Stimulated activated CD8-positive, alpha-beta memory T cell treated with anti-CD3 and anti-CD28 coated beads, Interleukin-4, amount 100 ng/mL, for 48 hours (primary cell): ENCODE results near the gene HSBP1L1.
A peak's percentile ranks its signal among the peaks of the same experiment; 100 is the strongest.

Experiments
- DNase-seq: peaks from one replicate; pipeline ENCODE4 v3.0.0-alpha.2; 2020

Gene HSBP1L1

DNA sequence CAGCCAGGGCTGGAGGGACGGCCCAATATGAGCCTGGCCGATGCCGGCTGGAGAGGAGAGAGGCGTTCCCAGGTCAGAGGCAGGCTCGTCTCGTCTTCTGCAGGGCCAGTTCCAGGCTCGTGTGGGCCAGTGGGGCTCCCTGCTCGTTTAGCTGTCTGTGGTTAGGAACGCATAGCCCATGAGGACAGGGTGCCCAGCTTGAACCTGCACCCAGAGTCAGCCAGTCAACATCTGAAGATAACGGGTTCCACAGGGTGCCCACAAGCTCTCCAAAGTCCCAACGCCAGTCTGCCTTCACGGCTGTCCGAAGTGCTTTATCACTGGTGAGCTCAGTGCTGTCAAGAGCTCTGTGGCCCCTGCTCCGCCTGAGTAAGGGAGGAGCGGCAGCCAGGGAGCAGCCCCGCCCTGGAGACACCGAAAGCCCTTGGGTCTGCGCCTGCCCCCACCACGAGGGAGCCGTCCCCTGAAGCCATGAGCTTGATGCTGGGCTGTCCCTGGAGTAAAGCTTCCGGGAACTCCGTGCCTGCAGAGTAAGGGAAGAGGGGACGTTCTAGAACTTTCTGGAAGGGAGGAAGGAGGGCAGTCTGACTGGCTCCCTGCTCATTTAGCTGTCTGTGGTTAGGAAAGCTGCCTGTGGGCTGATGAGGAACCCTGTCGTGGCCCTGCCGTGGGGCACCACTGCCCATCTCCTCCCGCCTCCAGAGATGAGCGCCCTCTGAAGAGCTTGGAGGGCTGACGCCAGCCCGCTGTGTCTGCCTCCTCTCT is 2.7 kb upstream of the HSBP1L1 start:
- DNase-seq: no peak

DNA sequence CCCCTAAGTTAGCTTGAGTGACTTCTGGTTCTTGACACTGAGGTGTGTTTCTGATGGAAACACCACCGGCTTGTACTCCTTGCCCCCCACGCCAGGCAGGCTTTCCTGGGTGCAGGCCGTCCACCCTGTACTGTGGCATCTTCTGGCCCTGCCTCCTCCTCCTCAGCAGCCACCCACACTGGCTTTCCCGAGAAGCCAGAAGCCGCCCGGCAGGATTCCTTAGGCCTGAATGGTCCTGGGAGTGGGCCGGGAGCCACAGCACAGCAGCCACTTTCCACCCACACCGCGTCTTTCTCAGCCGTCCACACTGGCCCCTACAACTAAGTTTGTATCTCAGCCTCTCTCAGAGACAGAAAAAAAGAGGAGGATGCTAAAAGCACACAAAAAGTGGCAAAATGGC is 2.1 kb upstream of the HSBP1L1 start:
- no peak for DNase-seq

DNA sequence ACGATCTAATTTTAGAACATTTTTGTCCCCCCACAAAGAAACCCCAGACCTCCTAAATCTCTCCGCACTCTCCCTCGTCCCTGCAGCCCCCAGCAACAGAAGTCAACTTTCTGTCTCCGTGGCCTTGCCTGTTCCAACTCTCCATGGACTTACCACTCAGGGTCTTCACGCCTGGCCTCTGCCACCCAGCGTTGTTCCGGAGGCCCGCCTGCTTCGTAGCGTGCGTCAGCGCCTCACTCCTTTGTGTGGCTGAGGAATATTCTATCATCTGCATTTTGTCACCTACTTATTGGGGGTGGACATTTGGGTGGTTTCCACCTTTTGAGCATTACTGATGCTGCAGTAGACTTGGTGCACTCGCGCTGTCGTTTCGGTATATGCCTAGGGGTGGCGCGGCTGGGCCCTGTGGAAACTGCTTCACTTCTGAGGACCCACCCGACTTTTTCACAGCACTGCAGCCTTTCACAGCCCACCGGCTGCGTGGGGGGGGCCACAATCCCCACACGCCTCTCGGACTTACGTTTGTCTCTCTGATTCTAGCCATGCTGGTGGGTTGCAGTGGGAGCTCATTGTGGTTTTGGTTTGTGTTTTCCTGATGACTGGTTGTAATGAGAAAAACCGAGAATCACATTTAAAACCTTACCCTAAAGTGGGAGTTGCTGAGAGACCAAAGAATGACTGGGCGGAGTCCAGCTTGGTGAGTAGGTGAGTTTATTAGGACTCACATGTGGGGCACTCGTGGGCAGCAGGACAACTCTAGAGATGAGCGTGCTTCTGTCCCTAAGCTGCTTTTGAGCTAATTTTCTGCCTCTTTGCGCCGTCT is 1.4 kb upstream of the HSBP1L1 start:
- DNase-seq: peak; percentile 78

DNA sequence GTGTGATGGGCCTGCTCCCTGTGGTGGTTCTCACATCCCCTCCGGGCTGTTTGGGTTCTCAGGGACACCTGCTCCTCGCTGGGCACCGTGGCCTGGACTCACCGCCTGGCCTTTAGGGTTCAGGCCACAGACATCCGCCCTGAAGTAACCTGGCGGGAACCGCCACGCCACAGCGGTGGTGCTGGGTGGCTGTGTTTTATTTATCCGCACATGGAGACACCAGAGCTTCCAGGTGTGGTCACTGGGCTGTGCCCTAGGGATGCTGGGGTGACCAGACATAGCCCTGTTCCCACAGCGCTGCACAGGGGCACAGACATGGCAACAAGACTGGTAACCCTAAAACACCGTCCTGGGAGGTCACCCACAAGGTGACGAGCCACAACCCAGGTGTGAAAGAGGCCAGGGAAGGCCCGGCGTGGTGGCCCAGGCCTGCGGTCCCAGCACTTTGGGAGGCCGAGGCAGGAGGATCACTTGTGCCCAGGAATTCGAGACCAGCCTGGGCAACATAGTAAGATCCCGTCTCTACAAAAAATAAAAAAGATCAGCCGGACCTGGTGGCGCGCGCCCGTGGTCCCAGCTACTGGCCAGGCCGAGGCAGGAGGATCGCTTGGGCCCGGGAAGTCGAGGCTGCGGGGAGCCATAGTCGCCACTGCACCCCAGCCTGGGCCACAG is 649 bp upstream of the HSBP1L1 start:
- no peak for DNase-seq

DNA sequence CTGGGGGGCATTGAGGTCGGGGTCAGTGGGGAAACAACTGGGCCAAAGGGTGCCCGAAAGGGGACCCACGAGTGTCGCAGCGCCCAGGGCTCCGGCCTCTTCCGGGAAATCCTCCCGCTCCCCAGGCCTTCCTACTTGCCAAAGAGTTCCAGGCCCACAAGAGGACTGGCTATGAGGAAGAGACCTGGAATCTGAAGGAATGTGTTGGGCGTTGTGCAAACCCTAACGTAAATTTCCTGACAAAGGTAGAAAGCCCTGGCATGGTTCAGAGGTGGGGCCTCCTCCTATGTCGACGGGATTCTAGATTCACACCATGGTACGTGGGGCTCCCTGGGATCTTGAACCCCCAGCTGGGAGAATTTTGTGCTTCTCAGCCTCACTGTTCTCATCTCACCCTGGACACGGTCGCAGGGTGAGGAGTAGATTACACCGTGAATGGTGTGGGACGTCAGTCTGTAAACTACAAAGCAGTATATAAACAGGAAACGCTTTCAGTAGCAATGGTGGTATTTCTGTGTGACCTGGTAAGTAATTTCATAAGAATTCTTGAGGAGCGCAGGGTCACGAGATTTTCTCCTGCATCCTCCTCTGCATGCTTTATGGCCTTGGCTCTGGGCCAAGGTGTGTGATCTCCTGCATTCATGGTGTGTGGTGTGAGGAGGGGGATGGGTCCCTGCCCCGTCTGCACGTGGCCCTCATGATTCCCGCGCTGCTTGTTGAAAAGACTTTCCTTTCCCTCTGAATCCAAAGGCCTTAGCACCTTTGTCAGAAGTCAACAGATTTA is 868 bp downstream of the HSBP1L1 start:
- DNase-seq: no peak

DNA sequence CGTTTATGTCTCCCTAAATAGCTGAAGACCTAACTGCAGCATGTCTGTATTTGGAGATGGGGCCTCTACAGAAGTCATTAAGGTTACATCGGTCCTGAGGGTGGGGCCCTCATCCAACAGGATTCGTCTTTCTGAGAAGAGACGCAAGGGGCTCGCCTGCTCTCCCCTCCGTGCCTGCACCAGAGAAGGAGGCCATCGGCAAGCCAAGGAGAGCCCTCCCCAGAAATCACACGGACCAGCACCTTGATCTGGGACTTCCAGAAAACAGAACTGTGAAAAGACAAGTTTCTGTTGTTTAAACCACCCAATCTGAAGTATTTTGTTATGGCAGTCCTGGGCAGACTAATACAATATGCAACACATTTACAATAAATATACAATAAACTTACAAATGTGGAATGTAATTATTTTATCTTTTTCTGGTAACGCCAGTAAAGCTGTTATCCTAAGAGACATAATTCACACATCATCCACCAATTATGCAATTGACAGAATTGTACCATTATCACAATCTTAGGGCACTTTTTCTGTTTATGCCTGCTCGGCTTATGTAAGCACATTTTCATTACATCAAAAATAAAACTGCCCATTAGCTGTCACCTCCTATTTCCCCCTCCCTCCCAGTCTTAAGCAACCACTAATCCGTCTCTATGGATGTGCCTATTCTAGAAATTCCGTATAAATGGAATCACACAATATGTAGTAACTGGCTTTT is 6.1 kb downstream of the HSBP1L1 start:
- no peak for DNase-seq

DNA sequence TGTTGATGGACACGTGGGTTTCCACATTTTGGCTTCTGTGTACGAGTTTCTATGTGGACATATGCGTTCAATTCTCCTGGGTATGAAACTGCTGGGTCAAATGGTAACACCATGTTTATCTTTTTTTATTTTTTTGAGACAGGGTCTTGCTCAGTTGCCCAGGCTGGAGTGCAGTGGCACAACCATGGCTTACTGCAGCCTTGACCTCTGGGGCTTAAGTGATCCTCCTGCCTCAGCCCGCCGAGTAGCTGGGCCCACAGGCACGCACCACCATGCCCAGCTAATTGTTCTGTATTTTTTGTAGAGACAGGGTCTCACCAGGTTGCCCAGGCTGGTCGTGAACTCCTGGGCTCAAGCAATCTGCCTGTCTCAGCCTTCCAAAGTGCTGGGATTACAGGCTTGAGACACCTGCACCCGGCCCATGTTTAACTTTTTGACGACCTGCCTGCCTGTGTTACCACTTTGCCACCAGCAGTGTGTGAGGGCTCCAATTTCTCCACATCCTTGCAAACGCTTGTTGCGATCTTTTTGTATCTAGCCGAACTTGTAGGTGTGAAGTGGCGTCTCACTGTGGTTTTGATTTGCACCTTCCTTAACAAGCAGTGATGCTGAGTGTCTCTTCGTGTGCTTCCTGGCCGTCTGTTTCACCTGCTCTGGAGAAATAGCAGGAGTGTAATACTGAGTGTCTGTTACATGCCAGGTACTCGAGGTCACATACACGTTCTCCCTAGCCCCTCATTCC is 6.9 kb downstream of the HSBP1L1 start:
- DNase-seq: no peak

DNA sequence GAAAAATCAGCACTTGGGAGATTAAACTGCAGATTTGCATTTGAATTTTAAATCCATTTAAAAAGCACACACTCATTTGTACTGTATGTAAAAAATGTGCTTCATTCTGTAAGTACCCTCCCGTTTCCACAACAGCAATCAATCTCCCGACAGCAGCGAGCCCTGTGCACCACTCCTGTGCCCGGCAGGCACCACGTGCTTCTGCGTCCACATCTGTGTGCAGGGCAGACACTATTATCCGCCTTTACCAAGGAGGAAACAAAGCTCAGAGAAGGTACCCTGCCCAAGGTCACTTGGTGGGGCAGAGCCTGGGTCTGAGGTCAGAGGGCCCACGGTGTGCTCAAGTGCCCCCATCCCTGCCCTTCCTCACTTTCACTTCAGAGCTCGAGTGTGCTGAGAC is 7.5 kb downstream of the HSBP1L1 start:
- DNase-seq: no peak

DNA sequence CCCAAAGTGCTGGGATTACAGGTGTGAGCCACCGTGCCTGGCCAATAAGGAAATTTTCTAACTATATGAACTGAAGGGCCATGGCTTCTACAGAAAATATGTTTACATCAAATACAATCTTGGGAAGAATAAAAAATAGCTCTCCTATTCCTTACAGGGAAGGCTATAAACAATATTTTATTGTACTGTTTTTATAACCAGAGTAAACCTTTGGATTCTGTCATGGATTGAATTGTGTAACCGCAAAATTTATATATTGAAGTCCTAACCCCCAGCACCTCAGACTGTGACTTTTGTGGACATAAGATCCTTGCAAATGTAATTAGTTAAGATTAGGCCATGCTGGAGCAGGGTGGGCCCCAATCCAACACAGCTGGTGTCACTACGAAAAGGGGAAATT is 8.3 kb downstream of the HSBP1L1 start:
- DNase-seq: no peak

DNA sequence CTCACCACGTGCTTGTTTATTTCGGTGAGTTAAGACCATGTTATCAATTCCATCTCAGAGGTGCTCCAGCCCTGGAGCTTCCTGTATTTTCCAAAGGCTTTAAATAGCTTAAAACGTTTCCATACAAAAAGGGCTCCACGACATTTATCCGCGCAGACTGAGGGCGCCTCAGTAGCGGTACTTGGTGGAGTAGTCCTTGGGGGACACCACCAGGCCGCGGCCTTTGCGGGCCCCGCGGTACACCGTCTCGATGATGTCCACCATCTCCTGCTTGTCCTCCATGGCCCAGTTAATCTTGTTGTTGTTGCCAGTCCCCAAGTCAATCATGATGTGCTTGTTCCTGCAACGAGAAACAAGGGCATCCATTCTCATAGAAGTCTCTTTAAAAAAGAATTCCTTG is 9.1 kb downstream of the HSBP1L1 start:
- no peak for DNase-seq

DNA sequence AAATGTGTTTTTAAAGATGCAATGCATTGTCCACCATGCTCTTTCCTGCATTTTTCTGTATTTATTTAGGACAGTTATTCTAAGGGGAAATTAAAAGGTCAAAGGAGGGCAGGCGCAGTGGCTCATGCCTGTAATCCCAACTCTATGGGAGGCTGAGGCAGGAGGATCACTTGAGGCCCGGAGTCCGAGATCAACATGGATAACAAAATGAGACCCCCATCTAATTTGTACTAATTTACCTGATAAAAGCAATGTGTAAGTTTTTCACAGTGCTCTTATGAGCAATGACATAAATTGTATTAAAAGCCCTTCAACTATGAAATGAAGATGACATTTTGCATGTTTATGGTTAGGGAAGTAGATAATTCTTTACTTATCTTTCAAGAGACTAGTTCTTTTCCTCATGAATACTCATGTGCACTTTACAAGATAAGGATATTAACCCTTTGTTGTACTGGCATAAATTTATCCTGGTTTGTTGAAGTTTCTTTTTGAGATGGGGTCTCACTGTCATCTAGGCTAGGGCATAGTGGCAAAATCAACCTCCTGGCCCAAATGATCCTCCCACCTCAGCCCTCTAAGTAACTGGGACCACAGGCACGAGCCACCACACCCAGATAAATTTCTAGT is 9.7 kb downstream of the HSBP1L1 start:
- DNase-seq: no peak

DNA sequence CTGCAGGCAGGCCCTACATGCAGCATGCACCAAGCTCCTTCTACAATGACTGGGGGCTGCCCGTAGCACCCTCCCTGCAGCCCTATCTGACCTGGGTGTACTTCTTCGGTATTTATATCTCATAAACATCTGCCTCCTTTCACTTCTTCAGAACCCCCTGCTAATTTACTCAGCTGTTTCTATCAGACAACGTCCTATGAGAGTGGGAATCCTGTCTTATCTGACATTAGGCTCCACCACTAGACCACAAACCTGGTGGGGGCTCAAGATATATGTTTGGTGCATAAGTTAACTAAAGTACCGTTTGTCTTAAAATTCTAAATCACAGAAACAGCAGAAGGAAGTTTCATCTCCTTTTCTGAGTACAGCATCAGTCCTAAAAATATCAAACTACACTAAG is 10.6 kb downstream of the HSBP1L1 start:
- DNase-seq: no peak

DNA sequence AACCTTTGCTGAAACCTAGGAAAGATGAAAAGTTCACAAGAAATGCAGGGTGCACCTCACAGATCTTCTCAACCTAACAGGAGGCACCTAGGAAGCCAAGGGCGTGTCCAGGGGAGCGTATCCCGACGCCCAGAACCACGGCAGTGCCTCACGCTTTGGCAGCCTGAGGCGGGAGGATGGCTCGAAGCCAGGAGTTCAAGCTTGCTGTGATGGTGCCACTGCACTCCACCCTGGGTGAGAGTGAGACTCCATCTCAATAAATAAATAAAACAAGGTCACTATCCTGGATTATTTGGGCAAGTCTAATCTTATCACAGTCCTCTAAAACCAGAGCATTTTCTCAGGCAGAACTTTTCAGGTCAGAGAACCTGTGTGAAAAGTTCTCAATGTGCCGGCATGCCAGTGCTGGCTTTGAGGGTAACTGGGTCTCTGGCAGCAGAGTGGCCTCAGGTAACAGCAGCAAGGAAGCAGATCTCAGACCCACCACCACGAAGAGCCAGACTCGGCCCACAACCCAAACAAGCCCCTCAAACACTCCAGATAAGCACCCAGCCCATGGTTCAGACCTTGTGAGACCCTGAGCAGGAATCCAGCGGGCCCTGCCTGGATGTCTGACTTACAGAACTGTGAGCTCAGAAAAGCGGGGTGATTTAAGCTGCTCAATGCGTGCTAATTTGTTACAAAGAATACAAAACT is 11.7 kb downstream of the HSBP1L1 start:
- no peak for DNase-seq

DNA sequence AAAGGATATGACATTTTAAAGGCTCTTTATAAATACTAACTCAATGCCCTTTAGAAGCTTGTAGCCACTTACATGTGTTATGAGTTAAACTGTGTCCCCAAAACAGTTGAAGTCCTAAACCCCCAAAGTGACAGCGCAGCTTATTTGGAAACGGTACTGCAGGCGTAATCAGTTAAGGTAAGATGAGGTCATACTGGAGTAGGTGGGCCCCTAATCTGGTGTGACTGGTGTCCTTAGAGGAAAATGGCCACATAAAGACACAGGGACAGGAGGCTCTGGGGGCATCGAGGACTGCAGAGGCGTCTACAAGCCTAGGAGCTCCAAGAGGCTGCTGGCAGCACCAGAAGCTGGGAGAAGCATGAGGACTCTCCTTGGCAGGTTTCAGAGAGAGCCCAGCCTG is 15.4 kb downstream of the HSBP1L1 start:
- DNase-seq: no peak

DNA sequence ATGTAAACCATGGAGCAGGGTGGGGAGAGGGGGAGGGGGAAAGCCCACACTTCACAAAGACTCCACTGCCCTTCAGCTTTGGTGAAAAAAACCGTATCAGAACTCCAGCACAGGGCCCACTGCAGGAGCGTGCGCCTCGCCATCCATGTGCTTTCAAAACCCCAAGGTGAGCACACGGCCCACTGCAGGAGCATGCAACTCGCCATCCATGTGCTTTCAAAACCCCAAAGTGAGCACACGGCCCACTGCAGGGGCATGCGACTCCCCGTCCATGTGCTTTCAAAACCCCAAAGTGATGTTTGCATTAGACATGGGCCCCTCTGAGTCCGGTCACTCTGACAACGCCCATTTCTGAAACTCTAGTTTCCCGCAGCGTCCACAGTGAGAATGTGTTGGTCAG is 16.1 kb downstream of the HSBP1L1 start:
- no peak for DNase-seq

DNA sequence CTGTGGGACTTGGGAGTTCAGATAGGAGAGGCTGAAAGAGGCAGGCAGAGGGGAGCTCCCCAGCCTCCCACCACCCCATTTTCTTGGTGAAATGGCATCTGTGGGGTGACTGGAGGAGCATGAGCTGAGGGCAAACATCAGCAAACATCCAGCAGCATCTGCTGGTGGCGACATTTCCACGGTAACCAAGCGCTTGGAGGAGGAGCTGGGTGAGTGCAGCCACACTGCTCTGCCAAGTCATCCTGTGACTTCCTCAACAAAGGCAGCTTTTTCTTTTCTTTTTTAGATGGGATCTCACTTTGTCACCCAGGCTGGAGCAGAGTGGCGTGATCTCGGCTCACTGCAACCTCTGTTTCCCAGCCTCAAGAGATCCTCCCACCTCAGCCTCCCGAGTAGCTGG is 18.3 kb downstream of the HSBP1L1 start:
- DNase-seq: peak; percentile 59

DNA sequence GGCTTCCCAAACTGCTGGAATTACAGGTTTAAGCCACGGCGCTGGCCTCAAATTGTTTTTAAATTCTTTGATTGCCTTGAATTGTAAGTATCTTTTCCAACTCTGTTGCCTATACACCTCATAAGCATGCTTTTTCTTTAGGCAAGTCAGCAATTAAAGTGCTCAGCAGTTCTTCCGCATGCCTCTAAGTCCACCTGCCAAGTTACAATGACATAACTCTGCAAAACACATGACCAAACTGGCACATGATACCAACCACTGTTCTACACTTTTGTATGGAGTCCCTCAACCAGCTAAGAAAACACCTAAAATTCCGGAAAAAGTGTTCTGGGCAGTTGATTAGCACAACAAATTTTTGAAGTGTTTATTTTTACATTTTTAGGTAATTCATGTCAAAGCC is 18.8 kb downstream of the HSBP1L1 start:
- no peak for DNase-seq

DNA sequence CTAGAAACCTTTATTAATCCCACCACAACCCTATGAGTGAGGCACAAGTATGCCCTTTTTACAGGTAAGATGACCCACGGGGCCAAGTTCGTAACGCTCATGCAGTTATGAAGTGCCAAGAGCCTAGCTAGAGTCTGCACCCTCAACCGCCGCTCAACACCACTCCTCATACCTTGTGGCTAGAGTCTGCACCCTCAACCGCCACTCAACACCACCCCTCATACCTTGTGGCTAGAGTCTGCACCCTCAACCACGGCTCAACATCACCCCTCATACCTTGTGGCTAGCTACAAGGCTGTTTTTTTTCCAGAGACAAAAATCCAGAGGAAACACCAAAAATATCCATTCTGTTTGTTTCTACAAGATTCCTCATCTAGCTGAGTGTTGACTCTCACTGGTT is 19.4 kb downstream of the HSBP1L1 start:
- no peak for DNase-seq

DNA sequence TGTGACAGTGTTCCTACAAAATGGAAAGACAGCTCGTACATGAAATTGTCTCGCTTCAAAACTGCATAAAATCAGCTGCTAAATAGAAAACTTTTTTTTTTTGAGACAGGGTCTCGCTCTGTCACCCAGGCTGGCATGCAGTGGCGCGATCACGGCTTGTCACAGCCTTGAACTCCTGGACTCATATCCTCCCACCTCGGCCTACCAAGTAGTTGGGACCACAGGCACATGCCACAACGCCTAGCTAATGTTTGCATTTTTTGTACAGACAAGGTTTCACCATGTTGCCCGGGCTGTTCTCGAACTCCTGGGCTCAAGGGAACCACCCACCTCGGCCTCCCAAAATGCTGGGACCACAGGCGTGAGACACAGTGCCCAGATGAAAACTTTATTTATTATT is 20.7 kb downstream of the HSBP1L1 start:
- DNase-seq: no peak

DNA sequence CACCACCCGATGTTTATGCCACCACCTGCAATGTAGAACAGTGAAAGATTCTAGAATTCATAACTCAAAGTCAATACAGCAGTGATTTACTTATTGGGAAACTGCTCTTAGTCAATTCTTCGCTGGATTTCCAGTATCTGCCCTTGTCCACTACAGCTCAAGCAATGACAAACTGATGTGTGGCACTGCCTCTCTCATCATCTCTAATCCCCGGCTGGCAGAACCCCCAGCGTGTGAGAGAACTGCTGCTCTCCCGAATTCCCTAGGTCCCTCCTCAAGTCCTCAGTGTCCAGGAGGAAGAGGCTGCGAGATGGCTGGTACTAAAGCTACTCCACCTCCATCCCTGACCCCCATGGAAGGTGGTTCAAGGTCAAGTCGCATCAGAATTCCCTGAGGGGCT is 22.3 kb downstream of the HSBP1L1 start:
- no peak for DNase-seq

DNA sequence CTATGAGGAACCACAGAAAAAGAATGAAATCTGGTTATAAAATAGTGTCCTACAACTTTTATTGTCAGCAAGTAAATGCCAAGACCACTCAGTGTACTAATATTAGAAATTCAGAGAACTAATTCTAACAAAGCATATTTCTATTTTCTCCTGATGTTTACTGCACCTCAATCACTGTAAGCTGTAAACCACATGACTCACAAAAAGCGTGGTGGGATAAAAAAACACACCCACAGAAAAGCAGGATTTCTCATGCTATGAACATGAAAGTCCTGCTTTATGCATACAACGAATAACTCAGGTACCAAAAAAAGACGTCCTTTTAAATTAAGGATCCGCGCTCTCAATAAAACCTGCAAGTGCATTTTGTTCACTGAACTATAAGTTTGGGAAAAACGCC is 23.1 kb downstream of the HSBP1L1 start:
- DNase-seq: no peak
